Subcutaneous abdominal adipose tissue (tissue), 5 donors: ENCODE measurements around the gene RASL10A.

ENCODE experiments used
- H3K27ac ChIP-seq: one replicate; pipeline ENCODE4 v1.7.0; 2013; ENCODE audit warnings: low read depth, mild to moderate bottlenecking, inconsistent platforms, low read length, moderate library complexity
- H3K27me3 ChIP-seq, 5 donors: one replicate each; pipeline ENCODE4 v1.7.0; 2013; ENCODE audit warnings: low read length in 5 of 5, inconsistent platforms in 1 of 5; ENCODE audit not compliant: control insufficient read depth in 5 of 5, insufficient read depth in 4 of 5
- H3K36me3 ChIP-seq, 5 donors: one replicate each; pipeline ENCODE4 v1.7.0; 2013; ENCODE audit warnings: low read length in 5 of 5; ENCODE audit not compliant: control insufficient read depth in 5 of 5, insufficient read depth in 5 of 5
- H3K4me1 ChIP-seq, 5 donors: one replicate each; pipeline ENCODE4 v1.7.0; 2013; ENCODE audit warnings: low read length in 5 of 5, mild to moderate bottlenecking in 3 of 5, moderate library complexity in 1 of 5; ENCODE audit not compliant: control insufficient read depth in 5 of 5, insufficient read depth in 5 of 5
- H3K4me3 ChIP-seq, 5 donors: one replicate each; pipeline ENCODE4 v1.7.0; 2013; ENCODE audit warnings: low read length in 5 of 5, low read depth in 1 of 5
- H3K9ac ChIP-seq, 5 donors: one replicate each; pipeline ENCODE4 v1.7.0; 2013; ENCODE audit warnings: low read length in 5 of 5, mild to moderate bottlenecking in 4 of 5, moderate library complexity in 3 of 5
- H3K9me3 ChIP-seq, 5 donors: one replicate each; pipeline ENCODE4 v1.7.0; 2013; ENCODE audit warnings: low read length in 5 of 5; ENCODE audit not compliant: control insufficient read depth in 5 of 5
- donor health status: healthy.
- donor health status: healthy.
- donor health status: healthy.
- donor health status: healthy.
- donor health status: healthy.

RASL10A gene

DNA sequence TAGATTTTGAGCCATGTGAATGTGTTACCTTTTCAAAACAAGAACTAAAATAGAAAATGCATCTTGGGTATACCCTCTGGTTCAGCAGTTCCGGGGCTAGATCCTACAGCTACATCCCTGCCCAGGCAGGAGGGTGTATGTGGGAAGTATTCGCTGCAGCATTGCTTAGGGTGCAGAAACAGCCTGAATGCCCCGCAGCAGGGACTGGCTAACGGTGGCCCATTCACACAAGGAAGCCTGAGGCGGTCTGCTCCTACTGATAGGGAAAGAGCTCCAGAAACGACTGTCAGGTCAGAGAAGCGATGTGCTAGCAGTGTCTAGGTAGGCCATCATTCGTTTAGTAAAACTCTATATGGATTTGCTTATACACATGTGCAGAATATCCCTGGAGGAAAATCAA is 9.9 kb upstream of the RASL10A start:
- Histone ChIP-seq H3K9me3 (no peaks in the 10 kb centered on the region), H3K4me1 (peaks cover 0 to 6% (median 4%) of the 10 kb centered on the region in 5 donors), H3K36me3 (peaks cover 0 to 44% (median 38%) of the 10 kb centered on the region in 5 donors), H3K27ac (no peak overlapping the region), H3K27me3 (no peaks in the 10 kb centered on the region), H3K9ac (no peak overlapping the region), H3K4me3 (no peak overlapping the region)

DNA sequence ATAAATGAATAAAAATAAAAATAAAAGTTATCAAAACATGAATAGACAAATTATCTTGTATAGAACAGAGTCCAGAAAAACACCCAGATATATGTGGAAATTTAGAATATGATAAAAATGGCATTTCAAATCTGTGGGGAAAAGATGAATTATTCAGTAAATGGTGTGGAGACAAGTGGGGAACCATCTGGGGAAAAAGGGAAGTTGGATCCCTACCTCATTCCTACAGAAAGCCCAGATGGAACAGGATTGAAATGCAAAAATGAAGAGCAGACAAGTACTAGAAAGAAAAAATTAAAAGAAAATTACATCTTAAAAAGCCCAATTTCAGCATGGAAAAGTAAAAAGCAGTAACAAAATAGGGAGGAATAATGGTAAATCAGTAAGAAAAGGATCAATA is 8.1 kb upstream of the RASL10A start:
- Histone ChIP-seq H3K4me1 (peaks cover 0 to 6% (median 4%) of the 10 kb centered on the region in 5 donors), H3K4me3 (no peak overlapping the region), H3K27ac (no peak overlapping the region), H3K9ac (no peak overlapping the region), H3K27me3 (no peaks in the 10 kb centered on the region), H3K9me3 (no peaks in the 10 kb centered on the region), H3K36me3 (peaks cover 0 to 27% (median 21%) of the 10 kb centered on the region in 5 donors)

DNA sequence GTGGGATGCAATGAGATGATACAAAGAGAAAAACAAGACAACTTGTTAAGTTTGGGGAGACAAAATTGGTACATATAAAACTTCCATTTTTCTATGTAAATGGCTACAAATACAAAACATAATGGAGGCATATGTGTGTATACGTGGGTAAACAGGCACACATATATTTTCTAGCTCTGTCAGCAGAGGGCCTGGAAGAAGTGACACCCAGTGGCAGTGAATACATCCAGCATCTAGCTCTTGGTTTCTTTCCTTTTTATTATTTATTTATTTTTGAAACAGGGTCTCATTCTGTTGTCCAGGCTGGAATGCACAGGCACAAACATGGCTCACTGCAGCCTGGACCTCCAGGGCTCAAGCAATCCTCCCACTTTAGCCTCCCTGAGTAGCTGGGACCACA is 5.0 kb upstream of the RASL10A start:
- Histone ChIP-seq H3K9ac (no peak overlapping the region), H3K9me3 (no peaks in the 10 kb centered on the region), H3K27ac (no peak overlapping the region), H3K4me3 (no peak overlapping the region), H3K4me1 (peaks cover 0 to 3% (median 0%) of the 10 kb centered on the region in 5 donors), H3K36me3 (no peaks in the 10 kb centered on the region), H3K27me3 (peaks cover 6 to 8% (median 6%) of the 10 kb centered on the region in 5 donors)

DNA sequence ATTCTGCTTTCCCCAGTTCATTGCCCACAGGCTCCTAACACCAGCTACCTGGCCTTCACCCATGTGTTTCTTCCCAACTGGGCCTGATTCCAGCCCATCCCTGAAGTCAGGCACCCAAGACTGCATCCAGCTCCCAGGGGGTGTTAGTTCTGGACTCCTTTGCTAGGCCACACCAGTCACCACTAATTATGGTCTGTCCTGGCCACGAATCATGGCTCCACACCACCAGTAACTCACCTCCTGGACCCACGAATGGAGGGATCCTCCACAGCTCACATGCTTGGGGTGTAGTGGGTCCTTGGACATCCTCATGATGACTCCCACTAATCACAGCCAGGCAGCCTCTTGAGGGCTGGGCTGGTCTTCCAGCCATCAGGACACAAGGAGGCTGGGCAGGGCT is 3.6 kb upstream of the RASL10A start:
- peaks cover 13 to 18% (median 17%) of the 10 kb centered on the region in 5 donors for H3K27me3 ChIP-seq
- no peak overlapping the region for H3K4me3 ChIP-seq
- H3K36me3 ChIP-seq = no peaks in the 10 kb centered on the region
- no peak overlapping the region for H3K9ac ChIP-seq
- no peaks in the 10 kb centered on the region for H3K9me3 ChIP-seq
- H3K4me1 ChIP-seq = peaks cover 0 to 17% (median 10%) of the 10 kb centered on the region in 5 donors
- no peak overlapping the region for H3K27ac ChIP-seq

DNA sequence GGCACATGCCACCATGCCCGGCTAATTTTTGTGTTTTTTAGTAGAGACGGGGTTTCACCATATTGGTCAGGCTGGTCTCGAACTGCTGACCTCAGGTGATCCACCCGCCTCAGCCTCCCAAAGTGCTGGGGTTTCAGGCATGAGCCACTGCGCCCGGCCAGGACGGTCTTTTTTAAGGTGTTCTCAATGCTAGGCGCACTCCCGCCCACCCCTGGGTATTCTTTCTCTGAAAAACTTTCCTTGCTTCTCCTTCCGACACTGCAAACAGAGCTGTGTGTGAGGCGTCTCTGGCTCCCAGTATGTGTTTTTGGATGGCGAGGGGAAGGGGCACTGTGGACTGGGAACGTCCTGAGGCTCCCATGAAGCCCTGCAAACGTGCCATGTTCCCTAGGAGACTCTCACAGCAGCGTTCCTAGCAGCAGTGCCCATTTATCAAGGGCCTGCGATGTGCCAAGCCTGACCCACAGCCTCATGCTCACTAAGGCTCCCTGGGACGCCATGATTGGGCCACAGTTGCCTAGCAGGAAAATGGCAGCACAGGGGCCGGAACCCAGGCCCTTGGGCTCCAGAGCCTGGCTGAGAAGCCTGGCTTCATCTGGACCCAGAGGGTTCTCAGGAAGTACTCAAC is 2.4 kb upstream of the RASL10A start:
- H3K27ac ChIP-seq = no peak overlapping the region
- no peak overlapping the region for H3K9ac ChIP-seq
- no peak overlapping the region for H3K4me3 ChIP-seq
- peaks cover 0 to 29% (median 20%) of the 10 kb centered on the region in 5 donors for H3K4me1 ChIP-seq
- peaks cover 13 to 24% (median 22%) of the 10 kb centered on the region in 5 donors for H3K27me3 ChIP-seq
- no peaks in the 10 kb centered on the region for H3K36me3 ChIP-seq
- H3K9me3 ChIP-seq = no peaks in the 10 kb centered on the region

DNA sequence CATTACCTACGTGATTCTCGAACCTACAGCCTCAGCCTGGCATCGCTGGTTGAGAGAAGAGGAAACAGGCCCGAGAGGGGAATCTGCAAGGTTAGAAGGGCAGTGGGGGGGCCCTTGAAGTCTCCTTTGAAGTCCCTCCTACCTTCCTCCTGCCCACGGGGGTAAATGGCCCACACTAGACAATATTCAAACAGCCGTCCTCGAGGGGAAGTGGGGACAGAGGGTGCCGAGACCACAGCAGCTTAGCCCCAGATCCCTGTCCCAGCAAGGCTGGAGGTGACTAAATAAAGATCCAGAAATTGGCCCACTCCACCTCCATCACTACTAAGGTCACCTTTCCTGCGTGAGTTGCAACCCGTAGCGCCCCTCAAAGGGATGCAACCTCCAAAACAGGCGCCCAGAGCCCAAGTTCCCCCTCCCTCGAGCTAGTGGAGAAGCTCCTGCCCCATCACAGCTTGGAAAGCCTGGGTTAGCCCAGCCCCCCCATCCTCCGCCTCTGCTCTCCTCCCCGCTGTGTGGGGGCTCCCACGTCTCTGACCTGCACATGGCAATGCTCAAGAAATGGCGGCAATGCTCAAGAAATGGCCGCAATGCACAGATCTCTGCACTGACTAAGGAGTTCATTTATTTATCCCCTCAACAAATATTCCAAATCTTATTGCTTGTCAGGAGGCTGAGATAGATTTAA is 788 bp upstream of the RASL10A start:
- Histone ChIP-seq H3K9ac (no peak overlapping the region), H3K27ac (no peak overlapping the region), H3K9me3 (no peaks in the 10 kb centered on the region), H3K27me3 (peaks cover 13 to 24% (median 22%) of the 10 kb centered on the region in 5 donors), H3K4me1 (peaks cover 0 to 42% (median 28%) of the 10 kb centered on the region in 5 donors), H3K4me3 (no peak overlapping the region), H3K36me3 (peaks cover 0 to 5% (median 0%) of the 10 kb centered on the region in 5 donors)

DNA sequence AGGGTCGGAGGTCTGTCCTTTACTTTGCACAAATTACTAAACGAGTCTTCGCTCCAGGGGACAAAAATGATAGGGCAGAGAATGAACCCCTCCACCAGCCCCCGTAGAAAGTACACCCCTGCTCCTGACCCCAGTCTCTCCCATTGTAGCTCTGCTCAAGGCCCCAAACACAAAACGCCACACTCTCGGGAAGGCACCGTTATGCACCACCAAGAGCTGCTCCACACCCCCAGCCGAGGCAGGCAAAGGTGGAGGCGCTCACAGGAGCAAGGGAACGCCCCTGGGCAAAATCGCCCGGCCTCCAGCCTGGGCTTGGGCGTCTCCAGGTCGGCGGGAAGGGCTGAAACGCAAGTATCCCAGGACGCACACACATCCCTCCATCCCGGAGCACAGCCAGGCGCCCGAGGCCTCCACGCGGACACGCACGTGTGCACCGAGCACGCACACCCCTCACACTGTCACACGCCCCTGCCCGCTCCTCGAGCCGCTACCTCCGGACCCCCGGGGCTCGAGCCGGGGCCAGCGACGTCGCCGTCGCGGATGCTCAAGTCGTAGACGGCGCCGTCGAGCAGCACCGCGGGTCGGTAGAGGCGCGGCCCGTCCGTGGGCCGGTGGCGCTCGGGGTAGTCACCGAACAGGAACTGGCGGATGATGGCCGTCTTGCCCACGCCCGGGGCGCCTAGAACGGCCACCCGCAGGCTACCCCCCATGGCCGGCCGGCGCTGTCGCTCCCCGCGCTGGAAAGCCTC is 786 bp downstream of the RASL10A start:
- Histone ChIP-seq H3K27me3 (peaks cover 13 to 27% (median 22%) of the 10 kb centered on the region in 5 donors), H3K9me3 (no peaks in the 10 kb centered on the region), H3K36me3 (peaks cover 0 to 5% (median 0%) of the 10 kb centered on the region in 5 donors), H3K27ac (no peak overlapping the region), H3K4me1 (peaks cover 7 to 56% (median 41%) of the 10 kb centered on the region in 5 donors), H3K9ac (no peak overlapping the region), H3K4me3 (peak overlapping the region in 3 of 5 donors; percentile 45 to 53 (median 53))

DNA sequence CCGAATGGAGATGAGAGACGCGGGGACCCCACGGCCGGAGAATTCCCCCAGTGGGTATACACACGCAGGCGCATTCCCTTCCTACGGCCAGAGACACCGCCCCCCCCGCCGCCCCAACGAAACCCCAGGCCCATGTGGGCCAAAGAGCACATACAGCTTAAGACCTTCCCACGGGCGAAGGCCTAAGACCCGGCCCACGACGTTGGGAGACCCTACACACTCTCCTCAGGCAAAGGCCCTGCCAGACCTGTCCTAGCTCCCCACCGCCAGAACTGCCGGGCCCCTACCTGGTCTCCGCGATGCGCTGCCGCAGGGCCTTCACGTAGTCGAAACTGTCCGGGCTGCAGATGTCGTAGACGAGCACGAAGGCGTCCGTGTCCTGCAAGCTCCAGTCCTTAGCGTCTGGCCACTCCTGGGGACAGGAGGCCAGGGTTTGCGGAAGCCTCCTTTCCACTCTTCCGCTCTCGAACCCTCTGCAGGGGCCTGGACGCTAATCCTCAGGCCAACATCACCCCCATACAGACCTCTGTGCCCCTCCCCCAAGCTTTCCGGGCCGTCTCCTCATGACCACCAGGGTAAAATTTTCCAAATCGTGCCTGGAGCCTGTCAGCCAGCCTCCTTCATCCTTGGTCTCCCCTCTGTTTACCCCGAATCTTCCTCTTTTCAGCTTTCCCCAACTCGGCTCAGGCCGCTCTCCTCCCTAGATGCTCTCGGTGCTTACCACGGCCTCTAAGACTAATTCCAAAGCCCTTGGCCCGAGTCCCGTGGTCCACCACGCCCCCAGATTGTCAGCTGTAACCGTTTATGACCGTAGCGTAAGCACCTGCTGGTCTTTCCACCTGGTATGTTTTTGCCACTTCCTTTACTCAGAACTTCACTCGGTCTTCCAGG is 1.7 kb downstream of the RASL10A start:
- Histone ChIP-seq H3K27me3 (peaks cover 13 to 27% (median 22%) of the 10 kb centered on the region in 5 donors), H3K36me3 (peaks cover 0 to 5% (median 0%) of the 10 kb centered on the region in 5 donors), H3K4me1 (peaks cover 10 to 65% (median 50%) of the 10 kb centered on the region in 5 donors), H3K4me3 (peak overlapping the region in 1 of 5 donors; percentile 15), H3K27ac (no peak overlapping the region), H3K9me3 (no peaks in the 10 kb centered on the region), H3K9ac (no peak overlapping the region)

DNA sequence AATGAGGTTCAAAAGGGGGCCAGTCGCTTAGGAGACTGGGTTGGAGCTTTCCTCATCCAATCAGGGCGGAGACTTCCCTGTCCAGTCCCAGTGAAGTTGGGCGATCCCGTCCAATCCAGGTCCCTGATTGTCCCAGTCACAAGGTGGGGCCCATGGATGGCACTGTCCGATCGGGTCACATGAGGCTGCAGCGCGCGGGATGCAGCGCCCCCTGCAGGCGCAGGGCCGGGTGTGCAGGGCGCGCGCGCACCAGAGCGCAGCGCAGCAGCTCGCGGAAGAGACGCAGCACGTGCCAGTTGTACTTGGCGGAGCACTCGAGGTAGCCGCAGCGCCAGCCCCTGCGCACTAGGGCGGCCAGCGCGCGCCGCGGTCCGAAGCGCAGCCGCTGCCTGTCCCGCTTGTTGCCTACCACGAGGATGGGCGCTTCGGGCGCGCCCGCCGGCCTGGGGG is 2.3 kb downstream of the RASL10A start:
- Histone ChIP-seq H3K27me3 (peaks cover 13 to 27% (median 22%) of the 10 kb centered on the region in 5 donors), H3K27ac (no peak overlapping the region), H3K4me3 (peak overlapping the region in 1 of 5 donors; percentile 15), H3K4me1 (peaks cover 13 to 72% (median 57%) of the 10 kb centered on the region in 5 donors), H3K36me3 (peaks cover 0 to 5% (median 0%) of the 10 kb centered on the region in 5 donors), H3K9ac (no peak overlapping the region), H3K9me3 (no peaks in the 10 kb centered on the region)
